K562 (cell line): ENCODE data around the gene LGALS7B. TPM values are rescaled to one million over a fixed set of nuclear protein-coding genes. Genes with fewer than 3 reads are reported as not detected.
"Not testable (repeated sequence)": the region's sequence is repeated elsewhere in the genome, so short reads cannot be mapped to it uniquely, and the experiment has no call there.

ENCODE experiments used
- ATAC-seq: fragments of 200-7000 bp; cut with Tn5 transposase; 3 replicates; pipeline ENCODE4 v1.9.1; 2020; ENCODE audit warnings: moderate library complexity
- BruUV-seq: library from RNA; stranded (reverse); fragments of 400-500 nt; replicated peaks from 2 replicates; lab custom pipeline; 2021; lab: Mats Ljungman, UMichigan
- CTCF ChIA-PET: fragments of 300-600 bp; formaldehyde crosslinking; extraction: SDS; loops from one replicate; lab custom pipeline; 2021; ENCODE audit warnings: low intra/inter-chr PET ratio; lab: Yijun Ruan, JAX
- POLR2A ChIA-PET: fragments of 300-600, 350-650 bp; sonication (Branson Sonifier 250); formaldehyde crosslinking; extraction: SDS; loops from one replicate; lab custom pipeline; 2021; ENCODE audit warnings: antibody characterized with exemption, inconsistent platforms; lab: Yijun Ruan, JAX
- DNase-seq, 4 experiments: peaks; one replicate each; pipeline versions ENCODE4 v3.0.0 to v3.0.0-alpha.2; 2011 to 2018; ENCODE audit warnings: low spot score in 3 of 4, mixed read lengths in 3 of 4; ENCODE audit errors: extremely low read depth in 1 of 4
- FAIRE-seq: peaks from 2 replicates; lab custom pipeline; 2011; peaks lifted over from hg19 to GRCh38; lab: Jason Lieb, UNC
- H2AFZ ChIP-seq: 2 replicates; pipeline ENCODE4 v1.6.0; 2011; ENCODE audit warnings: low read depth, low read length, control low read depth, inconsistent platforms
- H3K27ac ChIP-seq: fragments of 200-600 bp; 3 replicates; pipeline ENCODE4 v1.8.0; 2011; ENCODE audit warnings: low read depth, mild to moderate bottlenecking, control low read depth, inconsistent platforms, low read length, moderate library complexity, mixed read lengths; ENCODE audit errors: extremely low read depth
- H3K27me3 ChIP-seq, 2 experiments: fragments of 300-600 bp in 1 of 2; 2 replicates in 1 of 2; 3 replicates in 1 of 2; pipeline versions ENCODE4 v1.6.0 to v1.8.0; 2011; ENCODE audit warnings: inconsistent platforms in 2 of 2, low read length in 2 of 2, mild to moderate bottlenecking in 1 of 2, mixed read lengths in 1 of 2, moderate library complexity in 1 of 2; ENCODE audit not compliant: control insufficient read depth in 2 of 2, insufficient read depth in 2 of 2
- H3K36me3 ChIP-seq: fragments of 300-600 bp; 3 replicates; pipeline ENCODE4 v1.8.0; 2011; ENCODE audit warnings: mild to moderate bottlenecking, low read length, inconsistent platforms; ENCODE audit not compliant: control insufficient read depth, insufficient read depth
- H3K4me1 ChIP-seq, 2 experiments: fragments of 200-600 bp in 1 of 2; replicated peaks in 1 of 2; 2 replicates in 1 of 2; 3 replicates in 1 of 2; pipeline versions ENCODE4 v1.5.1 to v1.8.0; 2011; ENCODE audit warnings: inconsistent platforms in 2 of 2, low read length in 2 of 2, mild to moderate bottlenecking in 1 of 2, mixed read lengths in 1 of 2, moderate library complexity in 1 of 2; ENCODE audit not compliant: control insufficient read depth in 2 of 2, insufficient read depth in 2 of 2
- H3K4me2 ChIP-seq: 2 replicates; pipeline ENCODE4 v1.6.1; 2011; ENCODE audit warnings: low read length, control low read depth, inconsistent platforms, mixed read lengths; ENCODE audit not compliant: insufficient read depth
- H3K4me3 ChIP-seq: fragments of 200-600 bp; sonication (generic), shearing (Covaris generic); 2 replicates; pipeline ENCODE4 v1.5.1; 2016; ENCODE audit warnings: control low read depth, inconsistent platforms
- H3K79me2 ChIP-seq: fragments of 200-600 bp; 3 replicates; pipeline ENCODE4 v1.8.0; 2011; ENCODE audit warnings: low read length, inconsistent platforms; ENCODE audit not compliant: control insufficient read depth, insufficient read depth
- H3K9ac ChIP-seq, 2 experiments: 2 replicates each; pipeline versions ENCODE4 v1.6.0 to v1.6.1; 2011; ENCODE audit warnings: low read depth in 2 of 2, low read length in 2 of 2, control low read depth in 1 of 2, inconsistent platforms in 1 of 2, mild to moderate bottlenecking in 1 of 2, mixed read lengths in 1 of 2; ENCODE audit not compliant: insufficient read depth in 1 of 2
- H3K9me1 ChIP-seq: one replicate; pipeline ENCODE4 v1.6.0; 2011; ENCODE audit warnings: inconsistent platforms, mild to moderate bottlenecking, low read length, moderate library complexity; ENCODE audit not compliant: control insufficient read depth, insufficient read depth
- H3K9me3 ChIP-seq: replicated peaks from 2 replicates; pipeline ENCODE4 v1.5.1; 2011; ENCODE audit warnings: low read depth, low read length, inconsistent platforms; ENCODE audit not compliant: control insufficient read depth, insufficient read depth
- H4K20me1 ChIP-seq: replicated peaks from 2 replicates; pipeline ENCODE4 v1.6.1; 2011; ENCODE audit warnings: low read length, inconsistent platforms, mixed read lengths; ENCODE audit not compliant: control insufficient read depth, insufficient read depth
- DPF2 ChIP-seq: fragments of 450-650 bp; IDR thresholded peaks from 2 replicates; pipeline ENCODE4 v1.6.1; 2016
- SMARCA4 ChIP-seq: fragments of 450-650 bp; IDR thresholded peaks from 2 replicates; pipeline ENCODE4 v1.6.1; 2016
- WGBS: fragments of 100-300 bp; shearing (Covaris generic); methylation state at CpG from one replicate; pipeline ENCODE4 v1.1.6; 2016; ENCODE audit warnings: low coverage, mixed read lengths; ENCODE audit not compliant: insufficient coverage; ENCODE audit errors: missing lambda C conversion rate; 5-methylcytosine and 5-hydroxymethylcytosine counted together
- in situ Hi-C: fragments of 300-500 bp; cut with MboI; formaldehyde crosslinking; loops from 4 replicates; pipeline ENCODE4 v1.15.0; 2018; ENCODE audit warnings: inconsistent platforms, mixed read lengths
- intact Hi-C: fragments of 100-400 bp; cut with micrococcal nuclease; formaldehyde crosslinking; loops from 2 replicates; pipeline ENCODE4 v1.14.2; 2022
- polyA plus RNA-seq, 8 experiments: library from polyadenylated mRNA; depleted of rRNA in 4 of 8; stranded (reverse) in 5 of 8; unstranded in 3 of 8; fragments of >200 nt; fragmentation: Nextera tagmentation in 2 of 8; fragmentation: Illumina TruSeq in 1 of 8; extraction: Ambion mirVana in 2 of 8; extraction: Trizol in 1 of 8; gene quantifications; 2 replicates each; pipeline versions ENCODE4 v1.2.1 to v1.2.3, GENCODE V29; 2011 to 2014; ENCODE audit warnings: inconsistent platforms in 1 of 8, missing spikeins in 1 of 8
- total RNA-seq, 7 experiments: library from RNA; depleted of rRNA in 6 of 7; stranded (reverse); fragments of >200 nt in 6 of 7; fragmentation: Illumina TruSeq in 2 of 7; extraction: Trizol in 2 of 7; gene quantifications; 2 replicates each; pipeline versions ENCODE4 v1.2.1 to v1.2.3, GENCODE V29; 2011 to 2021; ENCODE audit warnings: low replicate concordance in 1 of 7
- TF ChIP-seq, protein P1 (sequence below): fragments of 450-650 bp; IDR thresholded peaks from 2 replicates; pipeline ENCODE4 v1.6.1; 2017; ENCODE audit warnings: antibody characterized with exemption

Gene LGALS7B
- total and polyA plus RNA-seq, 9 of the 15 experiments (the other 6 are each of a cell fraction or from before 2014, with no cell fraction given) = not detected

DNA sequence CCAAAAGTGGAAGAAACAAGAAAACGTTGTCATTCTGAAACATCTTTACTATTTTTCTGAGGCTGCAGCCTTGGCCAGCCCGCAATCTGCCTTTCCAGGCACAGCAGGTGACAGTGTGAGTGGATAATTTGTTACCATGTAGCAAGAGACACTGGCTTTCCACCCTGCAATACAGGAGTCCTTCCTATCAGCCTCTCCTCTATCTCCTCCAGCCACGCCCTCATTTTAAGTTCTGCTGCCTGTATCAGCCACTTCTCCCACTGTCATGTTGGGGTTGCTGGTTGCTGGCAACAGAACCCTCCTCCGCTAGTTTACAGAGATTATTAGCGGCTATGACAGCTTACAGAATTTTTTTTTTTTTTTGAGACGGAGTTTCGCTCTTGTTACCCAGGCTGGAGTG, 7.9 kb upstream of the LGALS7B start (continued):
- TF ChIP-seq, protein P1, sequence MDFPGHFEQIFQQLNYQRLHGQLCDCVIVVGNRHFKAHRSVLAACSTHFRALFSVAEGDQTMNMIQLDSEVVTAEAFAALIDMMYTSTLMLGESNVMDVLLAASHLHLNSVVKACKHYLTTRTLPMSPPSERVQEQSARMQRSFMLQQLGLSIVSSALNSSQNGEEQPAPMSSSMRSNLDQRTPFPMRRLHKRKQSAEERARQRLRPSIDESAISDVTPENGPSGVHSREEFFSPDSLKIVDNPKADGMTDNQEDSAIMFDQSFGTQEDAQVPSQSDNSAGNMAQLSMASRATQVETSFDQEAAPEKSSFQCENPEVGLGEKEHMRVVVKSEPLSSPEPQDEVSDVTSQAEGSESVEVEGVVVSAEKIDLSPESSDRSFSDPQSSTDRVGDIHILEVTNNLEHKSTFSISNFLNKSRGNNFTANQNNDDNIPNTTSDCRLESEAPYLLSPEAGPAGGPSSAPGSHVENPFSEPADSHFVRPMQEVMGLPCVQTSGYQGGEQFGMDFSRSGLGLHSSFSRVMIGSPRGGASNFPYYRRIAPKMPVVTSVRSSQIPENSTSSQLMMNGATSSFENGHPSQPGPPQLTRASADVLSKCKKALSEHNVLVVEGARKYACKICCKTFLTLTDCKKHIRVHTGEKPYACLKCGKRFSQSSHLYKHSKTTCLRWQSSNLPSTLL = no peak
- TF ChIP-seq SMARCA4 (peak; percentile 61; the same call in 1 of the 2 replicates), DPF2 (peak; percentile 65; the same call in 1 of the 2 replicates)
- TF ChIP-seq, all 486 proteins: peak for 62

DNA sequence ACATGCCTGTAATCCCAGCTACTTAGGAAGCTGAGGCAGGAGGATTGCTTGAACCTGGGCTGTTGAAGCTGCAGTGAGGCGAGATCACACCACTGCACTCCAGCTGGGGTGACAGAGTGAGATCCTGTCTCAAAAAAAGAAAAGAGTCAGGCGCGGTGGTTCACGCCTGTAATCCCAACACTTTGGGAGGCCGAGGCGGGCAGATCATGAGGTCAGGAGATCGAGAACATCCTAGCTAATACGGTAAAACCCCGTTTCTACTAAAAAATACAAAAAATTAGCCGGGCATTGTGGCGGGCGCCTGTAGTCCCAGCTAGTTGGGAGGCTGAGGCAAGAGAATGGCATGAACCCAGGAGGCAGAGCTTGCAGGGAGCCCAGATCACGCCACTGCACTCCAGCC, 6.8 kb upstream of the LGALS7B start:
- peaks cover 12 to 18% of the 10 kb centered on the region in 2 experiments; a peak in 4 of 5 replicates for H3K4me1 ChIP-seq
- POLR2A ChIA-PET = interaction anchor here (0.6 to 0.7 kb wide), 3 partner anchors 21 to 107 kb away, joined by 3 read pairs; no protein-coding TSS in a partner anchor
- H3K9ac ChIP-seq, CTCF ChIA-PET, H3K79me2 ChIP-seq, in situ Hi-C loops, H3K4me2 ChIP-seq, H3K36me3 ChIP-seq, H3K27me3 ChIP-seq, H3K9me3 ChIP-seq, intact Hi-C loops, FAIRE-seq, BruUV-seq, H3K9me1 ChIP-seq, H3K4me3 ChIP-seq, DNase-seq, H3K27ac ChIP-seq, H2AFZ ChIP-seq, H4K20me1 ChIP-seq, ATAC-seq: not testable (repeated sequence)
- WGBS = 58% methylated on average over 13 of the region's 13 CpGs
